ENCODE measurements around the gene CCDC61. TPM values are rescaled to one million over a fixed set of nuclear protein-coding genes. Genes with fewer than 3 reads are reported as not detected.

The CCDC61 gene
- total RNA-seq, 1 experiment from 2014 or later = 7.8 TPM

- no peak for DNase-seq (ENCODE audit: low read depth)
Observed at GRCh38 chr19:46015687-46016425, 20.6 kb downstream of the CCDC61 start.

DNA sequence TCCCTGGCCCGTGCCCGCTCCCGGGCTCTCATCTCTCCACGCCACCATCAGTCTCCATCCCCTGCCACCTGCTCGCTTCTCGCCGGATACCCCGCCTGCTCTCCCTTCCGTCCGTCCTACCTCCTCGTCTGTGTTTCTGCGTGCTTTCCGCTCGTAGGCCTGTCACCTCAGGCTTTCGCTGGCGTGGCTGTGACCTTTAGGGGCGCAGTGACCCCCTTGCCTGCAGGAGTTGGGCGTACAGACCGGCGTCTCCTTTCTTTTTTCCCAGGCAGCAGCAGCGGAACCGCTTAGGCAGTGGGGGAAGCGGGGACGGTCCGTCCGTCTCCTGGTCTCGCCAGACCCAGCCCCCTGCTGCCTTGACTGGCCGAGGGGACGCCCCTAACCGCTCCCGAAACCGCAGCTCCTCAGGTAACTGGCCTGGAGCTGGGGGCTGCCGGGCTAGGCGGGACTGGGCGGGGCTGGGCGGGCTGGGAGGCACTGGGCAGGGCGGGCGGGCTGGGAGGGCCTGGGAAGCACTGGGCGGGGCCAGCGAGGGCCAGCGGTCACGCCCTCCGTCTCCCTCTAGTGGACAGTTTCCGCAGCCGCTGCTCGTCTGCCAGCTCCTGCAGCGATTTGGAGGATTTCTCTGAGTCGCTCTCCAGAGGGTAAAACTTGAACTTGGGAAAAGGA lies 21.3 kb downstream of the CCDC61 start:
- peak; percentile 75 for DNase-seq (ENCODE audit: low read depth)

DNA sequence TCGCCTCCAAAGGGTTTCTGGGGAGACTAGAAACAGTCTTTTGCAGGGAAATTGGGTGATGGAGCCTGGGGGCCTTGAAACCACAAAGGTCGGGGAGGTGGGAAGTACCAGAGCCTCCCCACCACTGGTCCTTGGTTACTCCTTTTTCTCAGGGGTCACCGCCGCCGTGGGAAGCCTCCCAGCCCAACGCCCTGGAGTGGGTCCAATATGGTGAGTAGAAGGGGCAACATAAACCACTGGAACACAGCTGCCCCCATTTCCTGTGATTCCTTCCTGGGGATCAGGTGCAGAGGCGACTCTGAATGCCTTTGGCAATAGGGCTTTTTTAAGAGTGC lies 21.8 kb downstream of the CCDC61 start:
- no peak for DNase-seq (ENCODE audit: low read depth)

- no peak for DNase-seq (ENCODE audit: low read depth)
Observed at GRCh38 chr19:46017874-46018675, 22.8 kb downstream of the CCDC61 start.

GRCh38 chr19:46018729-46019251 lies 23.5 kb downstream of the CCDC61 start:
- no peak for DNase-seq (ENCODE audit: low read depth)

DNA sequence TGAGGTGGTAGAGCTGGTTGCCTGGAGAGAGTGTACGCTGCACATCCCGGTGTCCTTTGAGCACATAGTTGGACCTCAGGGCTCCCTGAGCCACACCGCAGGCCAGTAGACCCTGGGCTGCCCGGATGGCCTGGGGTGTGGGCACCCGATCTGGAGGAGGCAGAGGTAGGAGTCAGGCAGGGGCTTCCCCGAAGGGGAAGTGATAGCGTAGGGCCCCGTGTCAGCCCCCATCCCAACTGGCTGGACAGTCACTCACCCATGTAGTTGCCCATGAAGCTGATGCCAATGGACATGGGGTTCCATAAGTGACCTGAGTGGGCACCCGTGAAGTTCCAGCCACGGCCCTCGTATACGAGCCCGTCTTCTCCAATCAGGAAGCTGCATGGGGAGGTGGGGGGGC lies 24.0 kb downstream of the CCDC61 start:
- no peak for DNase-seq (ENCODE audit: low read depth)

DNA sequence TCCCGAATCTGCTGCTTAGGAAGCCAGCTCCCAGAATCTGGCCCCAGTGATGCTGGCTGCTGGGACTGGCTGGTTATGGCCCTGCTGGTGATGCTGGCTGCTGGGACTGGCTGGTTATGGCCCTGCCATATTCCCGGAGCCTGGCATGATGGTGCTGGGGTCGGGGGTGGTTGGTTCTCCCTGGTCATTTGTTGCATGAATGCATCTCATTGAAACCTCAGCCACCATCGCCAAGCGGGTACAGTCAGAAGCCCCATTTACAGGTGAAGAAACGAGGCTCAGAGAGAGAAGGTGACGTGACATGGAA lies 25.5 kb downstream of the CCDC61 start:
- no peak for DNase-seq (ENCODE audit: low read depth)

DNA sequence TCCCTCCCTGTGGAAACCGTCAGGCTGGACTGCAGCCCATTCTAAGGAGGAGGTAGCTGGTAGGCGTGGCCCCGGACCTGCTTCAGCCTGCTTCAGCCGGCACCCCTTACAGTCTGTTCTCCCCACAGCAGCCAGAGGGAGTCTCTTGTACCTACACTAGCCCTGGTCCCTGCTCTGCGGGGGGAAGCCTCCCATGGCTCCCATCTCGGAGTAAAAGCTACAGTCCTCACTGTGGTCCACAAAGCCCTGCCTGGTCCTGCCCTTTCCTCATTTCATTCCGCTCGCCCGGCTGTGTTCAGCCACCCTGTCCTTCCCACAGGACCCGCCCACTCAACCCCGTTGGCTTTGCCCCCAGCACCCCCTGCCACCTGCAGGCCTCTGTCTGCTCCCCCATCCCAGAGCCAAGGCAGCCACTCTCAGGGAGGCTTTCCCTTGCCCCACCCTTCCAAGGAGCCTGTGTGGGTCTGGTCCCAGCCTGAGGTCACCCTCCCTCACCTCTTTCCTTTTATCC lies 26.3 kb downstream of the CCDC61 start:
- DNase-seq (ENCODE audit: low read depth) = no peak

DNA sequence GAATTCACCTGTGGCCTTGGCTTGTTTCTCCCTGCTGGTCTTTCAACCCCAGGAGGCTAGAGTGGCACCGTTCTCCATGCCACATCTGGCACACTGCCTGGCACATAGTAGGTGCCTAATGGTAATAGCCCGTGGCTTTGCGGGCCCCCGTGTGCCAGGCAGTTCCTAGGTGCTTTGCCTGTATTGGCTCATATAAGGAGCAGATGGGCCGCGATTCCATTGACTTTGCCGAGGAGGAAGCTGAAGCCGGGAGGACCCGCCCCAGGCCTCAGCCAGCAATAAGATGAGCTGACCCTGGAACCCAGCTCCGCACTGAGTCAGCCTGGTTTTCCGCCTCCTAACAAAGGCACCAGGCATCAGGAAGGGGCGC lies 26.8 kb downstream of the CCDC61 start:
- DNase-seq (ENCODE audit: low read depth) = no peak

DNA sequence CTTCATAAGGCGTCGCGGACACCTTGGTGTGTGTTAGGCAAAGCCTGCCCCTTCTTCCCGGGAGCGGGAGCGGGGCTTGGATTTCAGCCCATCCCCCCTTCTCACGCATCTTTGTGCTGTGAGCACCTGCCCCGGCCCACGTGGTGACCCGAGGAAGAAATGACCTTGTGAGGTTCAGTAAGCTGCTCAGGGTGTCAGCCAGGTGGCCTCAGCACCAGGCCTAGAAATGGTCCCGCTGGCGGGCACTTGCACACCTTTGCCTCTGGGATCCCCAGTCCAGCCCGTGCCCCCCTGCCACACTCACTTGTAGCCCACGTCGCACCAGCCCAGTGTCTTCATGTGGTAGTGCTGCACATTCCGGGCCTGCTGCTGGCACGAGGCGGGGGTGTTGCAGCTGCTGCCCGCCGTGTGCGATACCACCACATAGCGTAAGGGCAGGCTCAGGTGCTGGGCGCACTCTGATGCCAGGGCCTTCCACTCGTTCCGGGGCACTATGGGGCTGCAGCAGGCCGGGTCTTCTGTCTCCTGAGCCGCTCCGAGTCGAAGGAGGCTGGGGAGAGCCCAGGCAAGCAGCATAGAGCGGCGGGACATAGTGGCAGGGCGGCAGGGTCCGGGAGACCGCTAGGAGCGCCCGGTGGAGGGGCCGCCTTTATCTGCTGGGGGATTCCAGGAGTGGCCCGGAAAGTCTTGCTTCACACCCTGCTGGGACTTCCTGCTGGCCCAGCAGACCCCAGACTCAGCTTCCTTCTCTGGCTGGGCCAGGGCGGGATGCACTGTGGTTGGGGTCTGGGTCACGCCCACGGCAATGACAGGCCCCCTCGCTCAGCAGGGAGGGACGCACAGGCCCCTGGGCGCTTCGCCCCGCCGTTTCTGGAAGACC lies 27.4 kb downstream of the CCDC61 start, which contains the start of gene PGLYRP1:
PGLYRP1 (minus strand) TSS at position 623 of the 880 bp plus-strand sequence; CDS start at position 591, 32 bp downstream.
- DNase-seq (ENCODE audit: low read depth) = no peak

GRCh38 chr19:46023311-46023779 lies 28.1 kb downstream of the CCDC61 start:
- DNase-seq (ENCODE audit: low read depth) = no peak

DNA sequence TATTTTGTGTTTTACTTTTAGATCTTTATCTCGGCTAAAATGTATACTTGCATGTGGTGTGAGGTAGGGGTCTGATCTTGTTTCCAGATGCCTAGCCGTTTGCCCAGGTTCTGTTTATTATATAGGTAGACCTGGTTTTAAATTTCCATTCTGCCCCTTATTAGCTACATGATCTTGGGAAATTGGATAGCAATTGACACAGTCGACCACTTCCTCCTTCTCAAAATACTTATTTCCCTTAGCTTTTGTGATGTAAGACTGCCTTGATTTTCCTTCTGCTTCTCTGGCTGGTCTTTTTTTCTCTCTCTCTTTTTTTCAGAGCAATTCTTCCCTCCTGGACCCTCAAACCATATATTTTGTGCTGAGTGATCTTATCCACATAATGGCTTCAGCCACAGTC lies 30.6 kb downstream of the CCDC61 start:
- DNase-seq (ENCODE audit: low read depth) = no peak

DNA sequence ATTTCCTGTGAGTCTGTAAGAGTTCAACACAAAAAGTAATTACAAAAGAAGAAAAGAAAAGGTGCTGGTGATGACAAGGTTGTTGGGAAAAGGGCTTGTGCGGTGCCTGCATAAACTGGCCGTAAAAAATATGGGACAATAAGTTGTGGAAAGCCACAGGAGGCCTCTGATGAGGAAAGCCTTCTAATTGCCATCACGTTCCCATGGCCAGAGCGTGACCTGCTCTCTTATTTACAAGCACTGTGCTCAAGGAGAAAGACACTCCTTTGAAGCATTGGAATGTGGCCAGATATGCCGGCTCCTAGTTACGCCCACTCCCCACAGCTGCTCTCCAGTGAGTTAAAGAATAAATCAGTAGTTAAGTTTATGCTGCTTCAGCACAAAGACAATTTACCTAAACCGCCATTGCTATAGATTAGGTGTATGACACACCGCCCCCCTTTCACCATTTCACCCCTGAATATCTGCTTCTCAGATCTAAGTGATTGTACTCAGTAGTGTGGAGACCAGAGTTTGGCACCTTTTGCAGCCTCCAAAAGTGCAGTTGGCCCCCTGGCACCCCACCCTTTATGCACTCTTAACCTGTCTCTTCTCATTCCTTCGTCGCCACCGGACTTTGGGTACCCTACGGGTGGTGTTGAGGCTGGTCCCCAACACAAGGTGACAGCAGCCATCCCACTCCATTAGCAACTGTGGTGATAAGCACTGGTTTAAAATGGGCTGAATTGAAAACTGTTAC lies 35.7 kb downstream of the CCDC61 start:
- DNase-seq (ENCODE audit: low read depth) = no peak

DNA sequence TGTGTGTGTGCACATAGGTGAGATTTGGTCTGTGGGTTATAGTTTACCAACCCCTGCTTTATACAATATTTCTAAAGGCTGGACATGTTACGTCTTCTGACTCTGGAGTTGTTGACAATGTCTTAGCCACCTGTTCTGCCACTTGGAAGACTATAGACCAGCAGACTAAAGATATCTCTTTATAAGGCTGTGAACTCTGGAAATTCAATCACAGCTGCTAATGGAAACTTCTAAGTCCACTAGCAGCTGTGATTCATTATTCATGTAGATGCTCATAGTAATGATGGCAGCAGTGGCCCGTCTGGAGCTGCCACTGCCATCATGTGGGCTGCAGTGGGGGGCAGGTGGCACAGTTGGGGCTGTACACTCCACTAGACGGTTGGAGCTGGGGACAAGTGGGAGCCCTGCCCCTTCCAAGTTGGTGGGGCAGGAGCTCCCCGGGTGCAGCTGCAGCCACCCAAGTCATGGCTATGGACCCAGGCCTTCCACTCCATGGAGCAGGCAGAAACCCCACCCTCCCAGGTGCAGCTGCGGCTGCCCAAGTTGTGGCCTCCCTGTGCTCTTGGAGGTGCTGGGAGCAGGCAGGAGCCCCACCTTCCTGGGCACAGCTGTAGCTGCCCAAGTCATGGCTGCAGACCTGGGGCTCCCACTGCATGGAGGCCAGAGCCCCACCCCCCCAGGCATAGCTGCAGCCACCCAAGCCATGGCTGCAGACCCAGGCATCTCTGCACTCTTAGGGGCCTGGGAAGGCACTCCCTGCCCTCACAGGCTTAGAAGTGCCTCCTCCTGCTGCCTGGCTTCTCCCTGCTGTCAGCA lies 36.7 kb downstream of the CCDC61 start:
- no peak for DNase-seq (ENCODE audit: low read depth)

DNA sequence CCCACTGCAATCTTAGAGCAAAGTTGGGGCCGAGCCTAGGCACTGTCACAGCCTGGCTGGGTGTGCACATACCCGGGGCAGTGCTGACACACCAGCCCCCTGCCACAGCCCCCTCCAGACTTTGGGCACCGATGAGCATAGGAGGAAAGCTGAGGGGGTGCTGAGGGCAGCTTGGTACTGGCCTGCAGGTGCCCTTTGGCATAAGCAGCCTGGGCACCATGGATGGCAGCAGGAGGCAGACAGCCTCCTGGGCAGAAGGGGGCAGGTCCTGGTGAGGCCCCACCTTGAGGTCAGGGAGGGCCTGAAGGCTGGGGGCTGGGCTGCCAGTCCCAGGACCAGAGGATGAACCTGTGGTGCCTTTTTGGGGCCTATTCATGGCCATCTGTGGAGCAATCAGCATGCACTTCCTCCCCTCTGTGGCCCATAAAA lies 37.3 kb downstream of the CCDC61 start:
- no peak for DNase-seq (ENCODE audit: low read depth)

GRCh38 chr19:46033401-46033800 lies 38.1 kb downstream of the CCDC61 start:
- DNase-seq (ENCODE audit: low read depth) = no peak

DNA sequence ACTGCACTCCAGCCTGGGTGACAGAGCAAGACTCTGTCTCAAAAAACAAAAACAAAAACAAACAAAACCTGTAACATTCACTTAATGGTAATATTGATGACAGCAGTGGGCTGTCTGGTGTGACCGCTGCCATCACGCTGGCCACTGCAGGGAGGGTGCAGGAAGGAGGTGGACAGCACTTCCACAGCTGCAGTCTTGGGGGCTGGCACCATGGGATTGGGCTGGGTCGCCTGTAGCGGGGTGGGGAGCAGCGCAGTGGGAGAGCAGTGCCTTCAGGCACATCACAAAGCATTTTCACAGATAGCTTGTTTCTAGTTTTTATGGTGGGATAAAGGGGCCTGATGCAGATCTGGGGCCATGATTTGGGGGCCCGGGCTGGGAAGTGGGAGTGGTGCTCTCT lies 40.3 kb downstream of the CCDC61 start:
- no peak for DNase-seq (ENCODE audit: low read depth)

GRCh38 chr19:46035986-46036743 lies 40.9 kb downstream of the CCDC61 start:
- no peak for DNase-seq (ENCODE audit: low read depth)

DNA sequence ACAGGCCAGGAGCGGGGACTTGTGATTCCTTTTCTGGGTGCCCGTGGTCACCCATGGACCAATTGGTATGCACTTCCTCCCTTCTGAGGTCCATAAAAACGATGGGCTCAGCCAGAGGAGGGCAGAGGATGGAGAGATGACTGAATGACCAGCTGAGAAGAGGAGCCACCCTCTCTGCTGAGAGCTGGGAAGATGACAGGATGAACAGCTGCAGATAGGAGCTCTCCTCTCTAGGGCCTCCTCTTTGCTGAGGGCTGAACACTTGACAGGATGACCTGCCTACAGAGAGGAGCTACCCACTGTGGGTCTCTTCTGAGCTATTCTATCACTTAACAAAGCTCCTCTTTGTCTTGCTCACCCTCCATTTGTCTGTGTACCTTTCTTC lies 41.5 kb downstream of the CCDC61 start:
- no peak for DNase-seq (ENCODE audit: low read depth)
